NCI-H748 (cell line): Measurements from ENCODE around the gene WDFY3.

Experiments used
- DNase-seq: peaks from one replicate; lab custom pipeline; 2025; ENCODE audit not compliant: unreplicated experiment; lab: John Stamatoyannopoulos, UW

The WDFY3 gene

GRCh38 chr4:84799318-84799717, 167.2 kb downstream of the WDFY3 start:
- no peak for DNase-seq

DNA sequence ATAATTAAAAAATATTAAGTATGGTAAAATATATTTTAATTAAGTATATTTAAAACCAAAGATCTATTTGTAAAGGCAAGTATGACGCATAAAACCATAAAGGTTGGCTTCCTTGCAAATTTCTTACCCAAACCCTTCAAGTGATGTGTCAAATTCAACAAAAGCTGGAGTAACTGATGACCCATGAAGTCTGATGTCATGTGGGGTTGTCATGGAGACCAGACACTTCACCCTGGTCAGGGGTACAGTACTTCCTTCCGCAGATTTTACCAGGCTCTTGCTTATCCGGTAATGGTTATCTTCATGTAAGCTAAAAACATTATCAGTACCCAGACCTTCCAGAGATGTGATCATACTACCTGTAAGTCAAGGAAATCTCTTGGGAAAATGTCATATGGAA, 170.1 kb downstream of the WDFY3 start:
- DNase-seq = peak; percentile 4

- no peak for DNase-seq
These were observed 173.9 kb downstream of the WDFY3 start for GRCh38 chr4:84792366-84793301.

DNA sequence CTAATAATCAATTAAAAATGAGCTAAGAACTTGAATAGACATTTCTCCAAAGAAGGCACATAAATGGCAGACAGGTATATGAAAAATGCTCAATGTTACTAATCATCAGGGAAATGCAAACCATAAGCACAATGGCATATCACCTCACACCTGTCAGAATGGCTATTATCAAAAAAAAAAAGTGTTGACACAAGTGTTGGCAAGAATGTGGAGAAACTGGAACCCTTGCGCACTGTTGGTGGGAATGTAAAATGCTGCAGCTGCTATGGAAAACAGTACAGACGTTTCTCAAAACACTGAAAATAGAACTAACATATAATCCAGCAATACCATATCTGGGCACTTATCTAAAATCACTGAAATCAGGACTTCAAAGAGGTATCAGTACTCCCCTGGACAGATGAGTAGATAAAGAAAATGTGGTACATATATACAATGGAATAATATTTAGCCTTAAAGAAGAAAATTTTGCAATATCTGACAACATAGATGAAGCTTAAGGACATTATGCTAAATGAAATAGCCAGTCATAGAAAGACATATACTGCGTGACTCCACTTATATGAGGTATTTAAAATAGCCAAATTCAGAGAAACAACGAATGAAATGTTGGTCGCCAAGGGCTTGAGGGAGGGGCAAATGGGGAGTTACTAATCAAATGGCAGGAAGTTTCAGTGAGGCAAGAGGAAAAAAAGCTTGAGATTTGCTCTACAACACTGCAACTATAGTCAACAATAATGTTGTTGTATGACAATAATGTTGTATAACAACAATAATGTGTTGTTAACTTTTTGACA, 175.5 kb downstream of the WDFY3 start:
- DNase-seq = peak; percentile 30

DNA sequence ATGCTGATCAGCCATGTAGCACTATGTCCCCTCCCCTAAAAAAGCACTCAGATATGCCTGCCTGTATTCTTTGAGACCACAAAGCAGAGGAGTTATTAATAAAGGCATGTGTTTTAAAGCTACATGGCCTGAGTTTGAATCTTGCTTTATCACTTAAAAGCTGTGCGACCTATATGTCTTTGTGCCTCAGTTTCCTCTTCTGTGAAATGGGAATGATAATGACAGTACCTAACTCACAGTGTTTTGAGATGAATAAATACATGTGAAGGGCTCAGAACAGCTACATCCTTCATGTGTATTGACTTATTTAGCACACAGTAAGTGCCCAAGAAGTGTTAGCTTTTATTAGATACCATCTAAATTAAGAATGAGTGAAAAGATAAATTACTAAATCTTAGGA, 180.0 kb downstream of the WDFY3 start:
- no peak for DNase-seq

DNA sequence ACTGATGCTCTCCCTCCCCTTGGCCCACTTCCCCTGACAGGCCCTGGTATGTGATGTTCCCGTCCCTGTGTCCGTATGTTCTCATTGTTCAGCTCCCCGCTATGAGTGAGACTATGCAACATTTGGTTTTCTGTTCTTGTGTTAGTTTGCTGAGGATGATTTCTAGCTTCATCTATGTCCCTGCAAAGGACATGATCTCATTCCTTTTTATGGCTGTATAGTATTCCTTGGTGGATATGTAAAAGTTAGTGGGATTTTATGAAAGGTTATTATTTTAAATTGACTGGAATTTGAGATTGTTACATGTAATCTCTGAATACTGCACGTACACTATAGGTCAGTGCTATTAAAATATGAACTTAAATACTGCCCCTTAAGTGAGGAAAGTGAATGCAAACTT, 184.0 kb downstream of the WDFY3 start:
- no peak for DNase-seq

- no peak for DNase-seq
These were observed 185.8 kb downstream of the WDFY3 start for GRCh38 chr4:84780719-84781118.

DNA sequence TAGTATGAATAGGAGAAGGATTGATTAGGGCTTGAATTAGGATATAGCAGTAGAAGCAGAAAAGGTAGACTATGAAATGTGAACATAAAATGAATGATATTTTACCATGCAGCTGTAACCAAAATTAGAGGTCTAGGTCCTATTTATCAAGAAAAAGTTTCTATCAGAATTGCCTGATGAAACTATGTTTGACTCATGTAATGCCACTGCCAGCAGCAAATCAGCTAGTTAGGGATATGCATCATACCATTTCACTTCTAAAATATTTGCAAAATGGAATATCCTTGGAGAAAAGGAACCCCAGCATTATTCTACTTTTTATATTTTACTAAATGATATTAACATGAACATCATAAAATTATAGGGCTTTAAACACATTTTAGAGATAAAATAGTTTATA, 188.4 kb downstream of the WDFY3 start:
- DNase-seq = no peak

DNA sequence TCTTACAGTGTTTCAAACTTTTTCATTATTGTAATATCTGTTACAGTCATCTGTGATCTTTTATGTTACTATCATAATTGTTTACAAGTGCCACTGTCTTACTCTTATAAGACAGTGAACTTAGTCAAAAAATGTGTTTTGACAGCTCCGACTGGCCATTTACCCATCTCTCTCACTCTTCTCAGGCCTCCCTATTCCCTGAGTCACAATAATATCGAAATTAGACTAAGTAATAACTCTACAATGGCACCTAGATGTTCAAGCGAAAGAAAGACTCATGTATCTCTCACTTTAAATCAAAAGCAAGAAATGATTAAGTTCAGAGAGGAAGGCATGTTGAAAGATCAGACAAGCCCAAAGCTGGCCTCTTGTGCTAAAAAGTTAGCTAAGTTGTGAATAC, 199.3 kb downstream of the WDFY3 start:
- no peak for DNase-seq

DNA sequence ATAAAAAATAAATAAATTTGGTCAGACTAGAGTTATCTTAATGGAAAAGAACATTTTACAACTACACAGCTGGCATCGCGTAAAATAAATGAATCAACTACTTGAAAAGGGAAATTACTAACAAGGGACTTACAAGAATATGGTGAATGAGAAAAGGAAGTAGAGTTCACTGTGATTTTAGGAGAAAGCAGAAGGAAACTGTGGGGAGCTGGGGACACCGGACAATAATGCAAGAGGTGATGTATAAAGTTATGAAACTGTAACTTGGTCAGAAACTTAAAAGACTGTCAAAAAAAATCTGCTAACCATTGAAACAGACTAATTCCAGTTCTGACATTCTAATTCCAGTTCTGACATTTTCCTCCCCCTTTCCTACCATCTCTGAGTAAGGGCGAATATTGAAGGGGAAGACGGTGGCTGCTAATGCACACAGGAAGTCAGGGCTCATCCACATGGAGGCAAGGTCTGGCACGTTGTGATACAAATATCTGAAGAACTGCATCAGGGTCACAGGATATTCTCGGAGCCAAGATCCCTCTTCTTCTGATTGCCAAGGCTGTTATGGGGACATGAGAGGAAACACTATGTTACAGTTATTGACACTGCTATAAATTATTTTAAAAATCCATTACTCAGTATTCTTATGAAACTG, 213.0 kb downstream of the WDFY3 start:
- DNase-seq = no peak

DNA sequence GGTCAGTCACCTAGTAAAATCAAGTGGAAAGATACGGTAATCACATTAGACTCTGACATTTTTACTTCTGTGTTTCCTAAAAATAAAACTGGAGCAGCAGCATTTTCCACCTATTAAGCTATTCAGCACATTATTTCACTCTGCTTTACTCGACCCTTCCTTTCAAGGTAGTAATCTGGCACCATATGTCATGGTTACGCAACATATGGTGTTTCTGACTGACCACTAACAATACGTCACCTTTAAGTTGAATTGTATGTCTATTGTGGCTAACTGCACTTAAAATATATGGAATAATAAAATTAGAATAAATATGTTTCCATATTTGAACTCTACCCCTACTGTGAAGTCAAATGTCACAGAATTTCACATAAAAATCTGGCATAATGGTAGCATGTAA, 214.8 kb downstream of the WDFY3 start:
- DNase-seq = no peak

GRCh38 chr4:84750960-84751283, 215.6 kb downstream of the WDFY3 start:
- DNase-seq = no peak

- DNase-seq = peak; percentile 31
These were observed 216.1 kb downstream of the WDFY3 start for GRCh38 chr4:84750260-84750959.

DNA sequence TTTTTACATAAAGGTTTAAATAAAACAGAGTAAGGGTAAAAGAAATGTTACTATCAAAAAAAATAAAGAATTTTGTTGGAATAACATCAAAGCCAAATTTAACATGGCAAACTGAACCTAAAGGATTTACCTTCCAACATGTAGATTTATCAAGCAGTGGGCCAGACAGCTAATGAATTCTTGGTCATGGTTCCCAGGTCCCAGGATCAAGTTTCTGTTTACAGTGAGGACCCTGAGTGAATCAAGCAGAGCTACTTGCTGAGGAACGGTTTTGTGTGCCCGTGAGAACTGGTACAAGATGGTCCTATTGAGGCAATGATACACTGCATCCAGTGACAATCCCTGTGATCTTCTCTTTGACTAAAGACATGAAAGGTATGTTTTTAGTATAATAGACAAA, 226.4 kb downstream of the WDFY3 start:
- no peak for DNase-seq

DNA sequence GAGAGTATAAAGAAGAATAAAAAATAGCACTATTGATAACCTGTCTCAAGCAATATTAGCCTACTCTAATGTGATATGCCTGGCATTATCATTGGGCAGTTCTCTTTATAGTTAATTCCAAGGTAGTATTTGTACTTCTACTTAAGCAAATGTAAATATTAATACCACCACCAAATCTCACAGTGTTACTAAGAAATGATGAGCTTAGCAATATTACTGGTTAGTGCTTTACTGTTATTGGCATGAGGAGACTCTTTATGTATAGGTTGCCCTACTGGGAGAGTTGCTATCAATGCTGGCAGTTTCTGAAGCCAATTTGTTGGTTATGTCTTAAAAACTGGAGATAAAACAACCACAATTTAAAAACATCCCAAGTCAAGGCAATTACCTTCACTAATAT, 227.9 kb downstream of the WDFY3 start:
- DNase-seq = no peak

DNA sequence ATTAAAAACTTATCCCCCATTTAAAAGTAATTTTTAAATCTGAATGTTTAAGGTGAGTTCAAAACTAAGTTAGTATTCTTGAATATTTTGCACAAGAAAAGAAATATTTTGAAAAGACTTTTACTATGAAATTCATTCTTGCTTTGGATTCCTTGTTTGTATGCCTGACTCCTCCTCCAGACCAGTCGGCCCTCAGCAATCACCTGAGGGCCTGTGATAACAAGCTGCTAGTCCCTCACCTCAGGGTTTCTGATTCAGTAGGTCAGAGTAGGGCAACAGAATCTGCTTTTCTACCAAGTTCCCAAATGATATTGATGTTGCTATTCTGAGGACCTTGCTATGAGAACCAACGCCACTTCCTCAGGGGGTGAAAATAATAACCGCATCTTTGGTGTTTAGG, 228.8 kb downstream of the WDFY3 start:
- DNase-seq = no peak

DNA sequence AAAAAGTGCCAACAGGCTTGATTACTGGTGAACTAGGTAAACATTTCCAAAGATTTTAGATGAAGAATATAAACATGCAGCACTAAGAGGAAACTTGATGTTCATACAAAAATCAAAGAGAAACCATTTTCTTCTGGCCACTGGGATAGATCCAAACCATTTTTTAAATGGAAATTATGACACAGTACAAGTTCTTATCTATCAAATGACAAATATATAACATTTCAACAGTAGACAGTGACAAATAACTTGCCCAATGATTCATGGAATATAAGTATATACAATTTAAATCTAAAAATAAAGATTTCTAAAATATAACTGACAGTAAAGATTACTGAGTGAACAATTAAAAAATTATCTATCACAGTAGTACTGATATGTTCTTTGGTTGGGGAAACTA, 232.5 kb downstream of the WDFY3 start:
- no peak for DNase-seq

DNA sequence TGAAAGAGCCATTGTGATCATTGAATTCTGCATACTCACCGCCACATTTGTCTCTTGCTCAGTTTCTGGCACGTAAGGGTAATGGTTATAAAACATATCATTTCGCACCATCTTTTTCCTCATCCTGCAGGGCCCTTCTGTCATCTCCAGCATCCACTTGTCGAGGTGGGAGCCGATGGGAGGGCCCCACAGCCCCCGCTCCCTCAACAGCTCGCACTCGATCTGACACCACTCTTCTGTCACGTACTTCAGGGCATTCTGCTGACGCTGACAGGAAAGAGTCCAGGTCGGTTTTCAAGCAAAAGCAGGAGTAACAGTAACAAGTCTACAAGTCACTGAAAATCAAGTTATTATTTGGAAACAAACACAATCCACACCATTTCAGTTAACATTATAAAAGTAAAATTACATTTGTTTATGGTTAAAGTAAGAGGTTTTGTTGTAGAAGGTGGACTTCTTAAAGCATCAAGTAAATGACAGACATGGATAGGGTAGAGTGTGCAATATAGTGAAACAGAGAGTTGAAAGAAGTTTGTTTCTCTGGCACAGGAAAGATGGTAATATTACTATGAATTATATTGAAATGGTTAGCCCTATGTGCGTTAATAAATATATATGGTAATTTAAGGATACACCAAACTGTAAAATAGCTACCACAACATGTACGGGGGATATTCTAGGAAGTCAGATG, 233.0 kb downstream of the WDFY3 start:
- DNase-seq = no peak

DNA sequence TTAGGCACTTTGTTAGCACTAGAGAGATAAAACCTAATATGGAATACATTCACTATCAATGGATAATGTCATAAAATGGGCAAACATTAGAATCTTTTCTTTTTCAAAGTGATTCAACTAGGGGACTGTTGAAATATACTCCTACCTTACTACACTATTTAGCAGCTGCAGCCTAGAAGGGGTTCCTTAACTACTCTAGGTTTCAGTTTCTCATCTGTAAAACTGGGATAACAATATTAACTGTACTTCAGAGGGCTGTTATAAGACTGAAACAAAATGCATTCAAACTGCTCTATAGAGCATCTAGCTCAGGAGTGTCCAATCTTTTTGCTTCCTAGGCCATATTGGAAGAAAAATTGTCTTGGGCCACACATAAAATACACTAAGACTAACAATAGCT, 236.1 kb downstream of the WDFY3 start:
- DNase-seq = no peak

- DNase-seq = no peak
These were observed 239.0 kb downstream of the WDFY3 start for GRCh38 chr4:84727491-84727890.

GRCh38 chr4:84726356-84726755, 240.1 kb downstream of the WDFY3 start:
- no peak for DNase-seq
